ENCODE results near the gene RASSF4.

RASSF4 gene

DNA sequence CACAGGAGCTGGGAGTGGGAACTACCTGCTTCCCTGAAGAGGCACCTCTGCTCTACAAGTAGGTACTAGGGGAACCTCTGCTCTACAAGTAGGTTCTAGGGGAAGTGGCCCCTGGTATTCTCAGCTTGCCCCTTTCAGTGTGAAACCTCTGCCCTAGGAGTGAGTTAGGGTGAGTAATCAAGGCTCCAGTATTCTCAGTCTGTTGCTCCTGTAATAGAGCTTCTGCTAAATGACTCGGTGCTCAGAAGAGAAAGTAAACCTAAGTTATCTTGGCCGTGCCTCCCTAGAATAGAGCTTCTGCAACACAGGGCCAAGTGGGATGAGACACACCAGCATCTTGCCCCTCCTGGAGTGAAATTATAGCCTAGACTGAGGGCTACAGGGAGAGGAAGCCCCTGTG is 13.4 kb upstream of the RASSF4 start:
- no peak for DNase-seq (ENCODE audit: extremely low read depth, insufficient read length)
- TF ChIP-seq, protein P1, sequence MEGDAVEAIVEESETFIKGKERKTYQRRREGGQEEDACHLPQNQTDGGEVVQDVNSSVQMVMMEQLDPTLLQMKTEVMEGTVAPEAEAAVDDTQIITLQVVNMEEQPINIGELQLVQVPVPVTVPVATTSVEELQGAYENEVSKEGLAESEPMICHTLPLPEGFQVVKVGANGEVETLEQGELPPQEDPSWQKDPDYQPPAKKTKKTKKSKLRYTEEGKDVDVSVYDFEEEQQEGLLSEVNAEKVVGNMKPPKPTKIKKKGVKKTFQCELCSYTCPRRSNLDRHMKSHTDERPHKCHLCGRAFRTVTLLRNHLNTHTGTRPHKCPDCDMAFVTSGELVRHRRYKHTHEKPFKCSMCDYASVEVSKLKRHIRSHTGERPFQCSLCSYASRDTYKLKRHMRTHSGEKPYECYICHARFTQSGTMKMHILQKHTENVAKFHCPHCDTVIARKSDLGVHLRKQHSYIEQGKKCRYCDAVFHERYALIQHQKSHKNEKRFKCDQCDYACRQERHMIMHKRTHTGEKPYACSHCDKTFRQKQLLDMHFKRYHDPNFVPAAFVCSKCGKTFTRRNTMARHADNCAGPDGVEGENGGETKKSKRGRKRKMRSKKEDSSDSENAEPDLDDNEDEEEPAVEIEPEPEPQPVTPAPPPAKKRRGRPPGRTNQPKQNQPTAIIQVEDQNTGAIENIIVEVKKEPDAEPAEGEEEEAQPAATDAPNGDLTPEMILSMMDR (IDR thresholded peaks at IDR 0.05; ENCODE audit: insufficient read depth, low read length, poor library complexity, severe bottlenecking) = no peak
- Histone ChIP-seq H3K36me3 (ENCODE audit: control insufficient read depth, insufficient read depth, low read length) (no peaks in the 10 kb centered on the region), H3K4me3 (replicated peaks; ENCODE audit: low read depth, low read length) (no peak overlapping the region), H3K27me3 (replicated peaks; ENCODE audit: control insufficient read depth, insufficient read depth, low read length) (no peaks in the 10 kb centered on the region)

DNA sequence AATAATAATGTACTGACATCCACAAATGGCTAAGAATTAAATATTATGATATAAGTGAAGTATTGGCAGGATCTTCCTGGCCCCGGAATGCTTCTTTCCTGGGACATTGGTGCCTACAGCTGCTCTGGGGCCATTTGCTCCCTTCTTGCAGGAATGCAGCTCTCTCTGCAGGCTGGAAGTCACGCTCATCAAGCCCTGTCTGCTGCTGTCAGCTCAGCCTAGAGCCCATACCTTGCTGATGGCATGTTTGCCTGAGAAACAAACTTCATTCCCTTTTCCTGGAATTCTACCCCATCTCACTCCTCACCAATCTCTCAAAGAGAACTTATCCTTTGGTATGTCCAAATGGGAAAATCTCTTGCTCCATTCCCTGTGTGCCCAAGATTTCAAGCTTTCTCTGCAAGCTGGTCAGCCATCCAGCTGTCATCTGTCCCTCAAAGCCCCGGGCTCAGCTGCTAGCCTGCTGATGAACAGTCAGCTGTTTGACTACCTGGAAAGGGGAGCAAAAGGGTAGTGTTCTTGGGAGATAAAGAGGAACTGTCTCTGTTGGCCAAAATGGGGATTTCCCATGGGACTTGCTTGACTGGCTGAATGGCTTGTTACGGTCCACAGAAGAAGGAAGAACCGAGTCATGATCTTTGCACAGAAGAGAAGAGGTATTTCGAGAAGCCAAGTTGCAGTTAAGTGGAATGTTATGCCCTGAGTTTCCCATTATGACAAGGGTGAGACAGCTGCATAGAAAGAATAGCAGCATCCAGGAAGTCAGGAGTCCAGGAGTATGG is 12.0 kb upstream of the RASSF4 start:
- Histone ChIP-seq H3K4me3 (replicated peaks; ENCODE audit: low read depth, low read length) (no peak overlapping the region), H3K27me3 (replicated peaks; ENCODE audit: control insufficient read depth, insufficient read depth, low read length) (no peaks in the 10 kb centered on the region), H3K36me3 (ENCODE audit: control insufficient read depth, insufficient read depth, low read length) (no peaks in the 10 kb centered on the region; the same call in 1 of the 2 replicates)
- TF ChIP-seq, protein P1 (IDR thresholded peaks at IDR 0.05; ENCODE audit: insufficient read depth, low read length, poor library complexity, severe bottlenecking) = no peak
- no peak for DNase-seq (ENCODE audit: extremely low read depth, insufficient read length)

DNA sequence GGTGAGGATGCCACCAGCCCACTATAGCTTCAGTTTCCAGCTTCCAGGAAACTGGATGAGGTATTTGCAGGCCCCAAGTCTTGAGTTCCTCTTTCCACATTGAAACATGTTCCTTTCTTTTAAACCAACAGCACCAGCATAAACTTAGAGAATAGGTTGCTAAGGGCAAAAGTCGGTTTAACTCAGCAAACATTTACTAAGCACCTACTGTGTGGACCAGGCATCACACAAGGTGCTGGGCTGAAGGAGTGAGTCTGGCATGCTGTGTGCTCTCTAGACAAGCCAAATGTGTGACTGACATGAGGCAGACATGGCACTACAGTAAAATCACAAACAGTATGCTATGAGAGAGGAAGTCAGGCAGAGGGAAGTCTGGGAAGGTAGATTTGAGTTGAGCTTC is 11.0 kb upstream of the RASSF4 start:
- H3K4me3 ChIP-seq (replicated peaks; ENCODE audit: low read depth, low read length) = no peak overlapping the region
- DNase-seq (ENCODE audit: extremely low read depth, insufficient read length) = no peak

DNA sequence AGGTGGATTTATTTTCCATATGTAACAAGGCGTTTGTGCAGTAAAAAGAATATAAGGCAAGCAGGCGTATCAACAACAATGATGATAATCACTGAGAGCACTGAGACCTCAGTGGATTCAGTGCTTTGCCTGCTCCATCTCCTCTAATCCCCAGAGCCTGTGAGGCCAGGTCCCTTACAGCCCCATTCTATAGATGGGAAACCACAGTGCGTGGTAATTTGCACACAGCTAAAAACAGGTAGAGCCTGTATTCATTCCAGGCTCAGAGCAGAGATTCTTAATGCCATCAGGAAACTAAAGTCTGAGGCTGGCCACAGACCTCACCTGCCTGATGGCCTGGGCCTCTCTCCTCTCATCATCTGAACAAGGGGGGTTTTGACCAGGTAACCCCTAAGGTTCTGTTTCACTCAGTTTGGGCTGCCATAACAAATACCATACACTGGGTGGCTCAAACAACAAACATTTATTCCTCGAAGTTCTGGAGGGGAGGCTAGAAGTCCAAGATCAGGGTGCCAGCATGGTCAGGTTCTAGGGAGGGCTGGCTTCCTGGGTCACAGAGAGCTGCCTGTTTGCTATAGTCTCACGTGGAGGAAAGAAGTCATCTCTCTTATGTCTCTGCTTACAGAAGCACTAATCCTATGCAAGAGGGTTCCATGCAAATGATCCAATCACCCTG is 10.3 kb upstream of the RASSF4 start:
- DNase-seq (ENCODE audit: extremely low read depth, insufficient read length) = no peak
- Histone ChIP-seq H3K27me3 (replicated peaks; ENCODE audit: control insufficient read depth, insufficient read depth, low read length) (no peaks in the 10 kb centered on the region), H3K4me3 (replicated peaks; ENCODE audit: low read depth, low read length) (no peak overlapping the region), H3K36me3 (ENCODE audit: control insufficient read depth, insufficient read depth, low read length) (peaks cover 6% of the 10 kb centered on the region)
- TF ChIP-seq, protein P1 (IDR thresholded peaks at IDR 0.05; ENCODE audit: insufficient read depth, low read length, poor library complexity, severe bottlenecking) = no peak

More for the DNA sequence above, 11.0 kb upstream of the RASSF4 start:
- peaks cover 4% of the 10 kb centered on the region for H3K36me3 ChIP-seq (ENCODE audit: control insufficient read depth, insufficient read depth, low read length)
- no peaks in the 10 kb centered on the region for H3K27me3 ChIP-seq (replicated peaks; ENCODE audit: control insufficient read depth, insufficient read depth, low read length)
- TF ChIP-seq, protein P1 (IDR thresholded peaks at IDR 0.05; ENCODE audit: insufficient read depth, low read length, poor library complexity, severe bottlenecking) = no peak

DNA sequence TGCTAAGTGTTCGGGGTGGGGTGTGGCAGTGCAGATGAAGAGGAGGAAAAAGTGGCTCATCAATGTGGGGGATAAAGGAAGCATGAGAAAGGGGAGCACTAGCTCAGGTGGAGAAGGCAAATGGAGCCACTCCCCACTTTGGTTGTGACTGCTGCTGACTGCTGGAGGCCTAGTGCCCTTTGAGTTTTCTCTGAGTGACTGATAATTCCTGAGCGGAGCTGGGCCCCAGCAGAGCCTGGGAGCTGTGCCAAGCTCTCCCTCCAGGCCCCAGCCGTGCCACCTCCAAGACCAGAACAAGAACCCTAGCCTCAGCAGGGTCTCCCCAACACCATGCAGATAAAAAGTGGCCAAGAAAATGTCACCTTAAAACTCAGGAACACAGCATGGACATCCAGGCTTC is 9.7 kb upstream of the RASSF4 start:
- no peak overlapping the region for H3K4me3 ChIP-seq (replicated peaks; ENCODE audit: low read depth, low read length)
- peaks cover 6% of the 10 kb centered on the region for H3K36me3 ChIP-seq (ENCODE audit: control insufficient read depth, insufficient read depth, low read length)
- no peaks in the 10 kb centered on the region for H3K27me3 ChIP-seq (replicated peaks; ENCODE audit: control insufficient read depth, insufficient read depth, low read length)
- TF ChIP-seq, protein P1 (IDR thresholded peaks at IDR 0.05; ENCODE audit: insufficient read depth, low read length, poor library complexity, severe bottlenecking) = no peak
- DNase-seq (ENCODE audit: extremely low read depth, insufficient read length) = no peak
